ENCODE results near the gene DAD1. TPM values are rescaled to one million over a fixed set of nuclear protein-coding genes. Genes with fewer than 3 reads are reported as not detected.
A peak's percentile ranks its signal among the peaks of the same experiment; 100 is the strongest.
"Not testable (repeated sequence)": the region's sequence is repeated elsewhere in the genome, so short reads cannot be mapped to it uniquely, and the experiment has no call there.

Gene DAD1
- polyA plus RNA-seq, 3 donors, result 231 to 273 (median 251) TPM

DNA sequence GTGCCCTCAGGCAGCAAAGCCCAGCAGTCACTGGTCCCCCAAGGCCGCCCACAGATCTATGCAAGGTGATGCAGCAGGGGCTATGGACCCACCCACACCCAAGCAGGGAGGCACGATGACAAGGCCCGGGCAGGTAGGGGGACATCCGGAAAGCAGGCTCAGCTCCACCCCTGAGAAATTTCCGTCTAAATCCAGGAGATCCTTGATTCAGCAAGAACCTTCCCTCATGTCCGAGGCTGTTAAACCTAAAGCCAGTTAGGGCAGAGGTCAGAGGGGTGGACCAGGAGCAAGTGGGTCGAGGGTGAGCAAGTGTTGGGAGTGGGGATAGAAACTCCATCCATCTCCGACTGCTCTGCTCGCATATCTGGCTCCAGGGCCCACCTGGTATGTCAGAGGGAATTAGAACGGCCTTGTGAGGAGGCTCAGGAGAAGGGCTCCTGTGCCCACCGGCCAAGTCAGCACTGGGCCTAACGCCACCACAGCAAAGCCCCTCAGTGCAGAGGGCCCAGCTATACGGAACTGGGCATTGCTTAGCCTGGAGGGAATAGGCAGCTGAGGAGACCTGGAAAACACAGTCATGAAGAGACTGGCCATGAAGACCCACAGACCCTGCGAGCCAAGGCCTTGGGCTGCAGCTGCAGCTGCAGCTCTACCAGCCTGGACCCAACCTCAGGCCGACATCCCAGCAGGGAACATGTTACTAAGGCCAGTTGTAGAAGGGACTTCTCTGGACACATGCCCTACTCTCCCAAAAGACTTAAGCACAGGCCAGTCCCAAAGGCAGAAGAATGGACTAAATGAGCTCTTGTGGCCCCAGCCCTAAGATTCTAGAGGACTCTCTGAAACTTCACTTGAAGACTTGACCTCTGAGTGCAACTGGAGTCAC is 34.3 kb downstream of the DAD1 start:
- no peak for DNase-seq

- DNase-seq, result not testable (repeated sequence)
Measured at GRCh38 chr14:22553861-22554497, 35.0 kb downstream of the DAD1 start.

DNA sequence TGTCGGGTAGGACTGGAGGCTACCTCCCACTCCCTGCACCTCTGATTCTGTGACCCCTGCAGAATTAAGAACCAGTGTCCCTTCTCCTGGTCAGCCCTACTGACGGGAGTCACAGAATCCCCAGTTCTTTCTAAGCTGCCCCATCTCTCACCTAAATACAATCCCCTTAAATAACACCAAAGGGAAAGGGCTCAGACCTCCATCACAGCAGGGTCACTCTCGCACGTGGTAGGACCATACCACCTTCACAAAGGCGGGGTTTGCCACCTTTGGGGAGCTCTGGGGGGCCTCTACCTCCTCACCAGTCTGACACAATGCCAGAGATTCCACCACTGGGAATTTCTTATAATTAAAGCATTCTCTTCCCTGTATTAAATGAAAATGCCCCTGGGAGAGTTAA is 35.6 kb downstream of the DAD1 start:
- no peak for DNase-seq

GRCh38 chr14:22552827-22553076 is 36.3 kb downstream of the DAD1 start:
- no peak for DNase-seq

GRCh38 chr14:22552001-22552826 is 36.8 kb downstream of the DAD1 start:
- DNase-seq, result no peak

DNA sequence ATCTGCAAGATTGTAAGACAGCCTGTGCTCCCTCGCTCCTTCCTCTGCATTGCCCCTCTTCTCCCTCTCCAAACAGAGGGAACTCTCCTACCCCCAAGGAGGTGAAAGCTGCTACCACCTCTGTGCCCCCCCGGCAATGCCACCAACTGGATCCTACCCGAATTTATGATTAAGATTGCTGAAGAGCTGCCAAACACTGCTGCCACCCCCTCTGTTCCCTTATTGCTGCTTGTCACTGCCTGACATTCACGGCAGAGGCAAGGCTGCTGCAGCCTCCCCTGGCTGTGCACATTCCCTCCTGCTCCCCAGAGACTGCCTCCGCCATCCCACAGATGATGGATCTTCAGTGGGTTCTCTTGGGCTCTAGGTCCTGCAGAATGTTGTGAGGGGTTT is 37.4 kb downstream of the DAD1 start:
- no peak for DNase-seq

DNA sequence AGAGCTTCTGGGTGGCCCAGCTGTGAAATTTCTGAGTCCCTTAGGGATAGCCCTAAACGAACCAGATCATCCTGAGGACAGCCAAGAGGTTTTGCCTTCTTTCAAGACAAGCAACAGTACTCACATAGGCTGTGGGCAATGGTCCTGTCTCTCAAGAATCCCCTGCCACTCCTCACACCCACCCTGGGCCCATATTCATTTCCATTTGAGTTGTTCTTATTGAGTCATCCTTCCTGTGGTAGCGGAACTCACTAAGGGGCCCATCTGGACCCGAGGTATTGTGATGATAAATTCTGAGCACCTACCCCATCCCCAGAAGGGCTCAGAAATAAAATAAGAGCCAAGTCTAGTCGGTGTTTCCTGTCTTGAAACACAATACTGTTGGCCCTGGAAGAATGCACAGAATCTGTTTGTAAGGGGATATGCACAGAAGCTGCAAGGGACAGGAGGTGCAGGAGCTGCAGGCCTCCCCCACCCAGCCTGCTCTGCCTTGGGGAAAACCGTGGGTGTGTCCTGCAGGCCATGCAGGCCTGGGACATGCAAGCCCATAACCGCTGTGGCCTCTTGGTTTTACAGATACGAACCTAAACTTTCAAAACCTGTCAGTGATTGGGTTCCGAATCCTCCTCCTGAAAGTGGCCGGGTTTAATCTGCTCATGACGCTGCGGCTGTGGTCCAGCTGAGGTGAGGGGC is 38.9 kb downstream of the DAD1 start:
- DNase-seq, result no peak

DNA sequence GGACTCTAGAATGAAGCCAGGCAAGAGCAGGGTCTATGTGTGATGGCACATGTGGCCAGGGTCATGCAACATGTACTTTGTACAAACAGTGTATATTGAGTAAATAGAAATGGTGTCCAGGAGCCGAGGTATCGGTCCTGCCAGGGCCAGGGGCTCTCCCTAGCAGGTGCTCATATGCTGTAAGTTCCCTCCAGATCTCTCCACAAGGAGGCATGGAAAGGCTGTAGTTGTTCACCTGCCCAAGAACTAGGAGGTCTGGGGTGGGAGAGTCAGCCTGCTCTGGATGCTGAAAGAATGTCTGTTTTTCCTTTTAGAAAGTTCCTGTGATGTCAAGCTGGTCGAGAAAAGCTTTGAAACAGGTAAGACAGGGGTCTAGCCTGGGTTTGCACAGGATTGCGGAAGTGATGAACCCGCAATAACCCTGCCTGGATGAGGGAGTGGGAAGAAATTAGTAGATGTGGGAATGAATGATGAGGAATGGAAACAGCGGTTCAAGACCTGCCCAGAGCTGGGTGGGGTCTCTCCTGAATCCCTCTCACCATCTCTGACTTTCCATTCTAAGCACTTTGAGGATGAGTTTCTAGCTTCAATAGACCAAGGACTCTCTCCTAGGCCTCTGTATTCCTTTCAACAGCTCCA is 39.6 kb downstream of the DAD1 start:
- DNase-seq, result no peak

- DNase-seq, result no peak
Measured at GRCh38 chr14:22547948-22548750, 40.9 kb downstream of the DAD1 start.

GRCh38 chr14:22547313-22547947 is 41.6 kb downstream of the DAD1 start:
- no peak for DNase-seq

GRCh38 chr14:22546722-22547071 is 42.3 kb downstream of the DAD1 start:
- no peak for DNase-seq

DNA sequence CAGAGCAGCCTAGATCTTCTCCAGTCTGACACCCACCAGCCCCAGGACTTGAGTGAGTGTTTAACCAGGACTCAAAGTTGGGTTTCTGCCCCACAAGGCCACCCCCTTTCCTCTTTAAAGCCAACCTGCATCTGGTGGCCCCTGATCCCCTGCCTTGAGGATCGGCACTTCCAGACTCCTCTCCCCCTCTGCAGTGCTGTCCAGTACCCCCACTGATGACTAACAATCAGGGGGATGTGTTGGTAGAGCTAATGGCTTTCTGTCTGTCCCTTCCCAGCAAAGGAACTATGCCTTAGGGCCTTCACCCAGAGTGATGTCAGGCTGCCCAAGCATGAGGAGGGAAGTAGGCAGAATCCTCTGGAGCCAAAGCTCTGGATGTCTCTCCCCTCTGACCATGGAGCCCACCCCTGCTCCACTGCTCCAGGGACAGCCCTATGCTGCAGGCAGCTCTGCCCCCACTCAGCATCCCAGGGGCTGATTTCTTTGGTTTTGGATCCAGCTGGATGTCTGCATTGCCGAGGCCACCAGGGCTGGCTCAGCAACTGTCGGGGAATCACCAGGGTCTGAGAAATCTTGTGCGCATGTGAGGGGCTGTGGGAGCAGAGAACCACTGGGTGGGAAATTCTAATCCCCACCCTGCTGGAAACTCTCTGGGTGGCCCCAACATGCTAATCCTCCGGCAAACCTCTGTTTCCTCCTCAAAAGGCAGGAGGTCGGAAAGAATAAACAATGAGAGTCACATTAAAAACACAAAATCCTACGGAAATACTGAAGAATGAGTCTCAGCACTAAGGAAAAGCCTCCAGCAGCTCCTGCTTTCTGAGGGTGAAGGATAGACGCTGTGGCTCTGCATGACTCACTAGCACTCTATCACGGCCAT is 42.9 kb downstream of the DAD1 start:
- DNase-seq, result peak; percentile 76

DNA sequence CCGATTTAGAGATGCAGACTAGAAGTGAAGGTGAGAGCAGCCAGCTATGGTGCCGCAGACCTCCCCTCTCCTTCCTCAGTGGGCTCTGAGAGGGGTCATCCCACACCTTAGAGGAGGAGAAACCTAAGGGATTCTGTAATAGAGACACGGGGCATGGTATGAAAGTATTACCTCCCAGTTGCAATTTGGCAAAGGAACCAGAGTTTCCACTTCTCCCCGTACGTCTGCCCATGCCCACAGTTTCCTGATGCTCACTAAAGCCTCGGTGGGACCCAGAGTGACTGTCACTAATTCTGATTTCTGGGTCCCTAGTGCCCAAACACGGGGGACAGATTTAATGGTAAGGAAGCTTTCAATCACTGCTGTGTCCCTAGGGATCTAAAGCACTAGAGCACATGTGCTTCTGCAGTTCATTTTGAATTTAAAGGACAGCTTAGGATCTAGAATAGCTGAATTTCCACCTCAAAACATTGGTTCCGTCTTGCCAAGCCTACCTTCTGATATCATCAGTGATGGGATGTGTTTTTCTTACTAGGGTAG is 44.1 kb downstream of the DAD1 start:
- DNase-seq, result no peak

DNA sequence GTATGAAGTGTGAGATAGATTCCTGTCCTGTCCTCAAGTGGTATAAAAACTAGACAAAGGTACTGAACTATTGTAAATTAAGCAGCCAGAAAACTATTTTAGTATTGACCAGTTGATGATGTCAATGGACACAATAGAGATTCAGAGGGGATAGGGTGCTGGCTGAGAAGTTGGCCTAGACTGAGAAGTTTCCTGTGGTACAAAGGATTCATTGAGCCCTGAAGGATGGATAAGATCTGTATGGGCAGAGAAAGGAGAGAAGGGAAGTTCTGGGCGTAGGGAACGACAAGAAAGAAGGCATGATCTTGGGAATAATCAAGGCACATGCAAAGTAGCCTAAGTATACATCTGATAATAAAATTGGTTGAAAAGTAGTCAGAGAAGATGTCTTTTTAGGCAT is 44.6 kb downstream of the DAD1 start:
- DNase-seq, result no peak

DNA sequence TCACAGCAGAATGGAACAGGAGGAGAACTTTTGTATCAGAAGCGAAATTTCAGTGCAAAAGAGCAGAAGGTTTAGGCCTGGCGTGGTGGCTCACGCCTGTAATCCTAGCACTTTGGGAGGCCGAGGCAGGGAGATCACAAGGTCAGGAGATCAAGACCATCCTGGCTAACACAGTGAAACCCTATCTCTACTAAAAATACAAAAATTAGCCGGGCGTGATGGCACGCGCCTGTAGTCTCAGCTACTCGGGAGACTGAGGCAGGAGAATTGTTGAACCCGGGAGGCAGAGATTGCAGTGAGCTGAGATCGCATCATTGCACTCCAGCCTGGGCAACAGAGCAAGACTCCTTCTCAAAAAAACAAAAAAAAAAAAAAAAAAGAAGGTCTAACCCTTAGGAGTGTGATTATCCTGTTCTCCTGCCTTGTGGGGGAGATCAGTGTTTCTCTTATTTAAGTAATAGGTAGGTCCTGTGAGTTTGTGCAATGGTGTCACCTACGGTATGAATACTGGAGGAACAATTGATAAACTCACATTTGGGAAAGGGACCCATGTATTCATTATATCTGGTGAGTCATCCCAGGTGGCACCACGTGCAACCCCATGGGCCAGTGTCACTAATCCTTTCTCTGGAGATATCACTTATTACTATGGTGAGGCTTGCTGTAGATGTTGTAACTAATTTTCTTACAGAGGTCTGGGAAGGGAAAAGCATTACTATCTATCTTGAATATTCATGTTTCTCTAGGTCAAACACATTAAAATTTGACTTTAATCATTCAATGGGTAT is 45.3 kb downstream of the DAD1 start:
- DNase-seq, result not testable (repeated sequence)

GRCh38 chr14:22542360-22542759 is 46.7 kb downstream of the DAD1 start:
- no peak for DNase-seq

DNA sequence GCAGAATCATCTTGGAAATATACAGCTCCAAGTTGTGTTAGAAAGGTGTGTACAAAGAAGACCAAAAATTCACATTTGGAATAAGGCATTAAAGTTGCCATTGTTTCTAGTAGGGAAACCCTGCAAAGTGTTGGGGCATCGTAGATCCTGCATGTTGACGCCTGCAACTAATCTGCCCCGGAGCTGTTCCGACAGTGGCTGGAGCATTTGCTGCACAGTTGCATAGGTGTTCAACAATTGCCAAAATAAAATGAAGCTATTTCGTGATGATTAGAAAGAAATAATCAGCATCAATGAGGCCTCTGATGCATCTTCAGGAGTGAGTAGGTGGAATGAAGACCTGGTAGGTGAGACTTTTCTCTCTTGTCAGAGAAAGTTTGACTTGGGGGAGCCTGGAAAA is 47.3 kb downstream of the DAD1 start:
- no peak for DNase-seq

DNA sequence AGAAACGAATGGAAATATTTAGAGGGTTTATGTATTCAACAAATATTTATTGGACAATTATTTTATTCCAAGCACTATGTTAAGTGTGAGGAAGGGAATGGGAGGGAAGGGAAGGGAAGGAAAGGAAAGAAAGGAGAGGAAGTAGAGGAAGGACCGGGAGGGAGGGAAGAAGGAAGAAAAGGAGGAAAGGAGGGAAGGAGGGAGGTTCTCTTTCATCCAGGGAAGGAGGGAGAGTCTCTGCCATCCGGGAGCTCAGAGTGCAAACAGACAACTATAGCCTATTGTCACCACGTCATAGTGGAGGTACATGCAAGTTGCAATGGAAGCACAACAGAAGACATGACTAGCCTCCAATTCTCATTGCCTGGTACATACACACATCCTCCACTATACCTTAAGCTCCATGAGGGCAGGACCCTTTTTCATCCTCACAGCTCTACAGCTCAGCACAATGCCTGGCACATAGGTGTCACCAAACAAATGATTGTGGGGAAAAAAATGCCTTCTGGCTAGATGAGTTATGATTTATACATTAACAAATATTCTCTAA is 48.1 kb downstream of the DAD1 start:
- no peak for DNase-seq
